T-cell (primary cell): Measurements from ENCODE around the gene CYP4F8. TPM values are rescaled to one million over a fixed set of nuclear protein-coding genes. Genes with fewer than 3 reads are reported as not detected.

Source experiments
- ATAC-seq, 4 experiments: fragments of 200-7000 bp in 3 of 4; fragments of 150-1000 bp in 1 of 4; cut with Tn5 transposase; replicated peaks in 1 of 4; 1 replicate in 3 of 4; 2 replicates in 1 of 4; pipeline ENCODE4 v1.10.0; 2021; ENCODE audit warnings: moderate library complexity in 3 of 4, mild to moderate bottlenecking in 2 of 4, moderate number of reproducible peaks in 1 of 4
- CTCF ChIA-PET, 2 donors: fragments of 300-600 bp; sonication (Branson Sonifier 250); formaldehyde crosslinking; loops; one replicate each; lab custom pipeline; 2022; ENCODE audit warnings: antibody characterized with exemption in 2 of 2; lab: Charles Lee
- POLR2A ChIA-PET, 2 donors: fragments of 300-600 bp; sonication (Branson Sonifier 250); formaldehyde crosslinking; loops; one replicate each; lab custom pipeline; 2022; ENCODE audit warnings: antibody characterized with exemption in 2 of 2; lab: Charles Lee
- DNase-seq, 35 experiments: peaks; one replicate each; pipeline versions ENCODE4 v3.0.0 to v3.0.0-alpha.2; 2013 to 2023
- H3K27ac ChIP-seq: one replicate; pipeline ENCODE4 v1.5.1; 2013; ENCODE audit warnings: low read length
- H3K27me3 ChIP-seq, 2 experiments: replicated peaks in 1 of 2; 1 replicate in 1 of 2; 2 replicates in 1 of 2; pipeline versions ENCODE4 v1.6.1 to v1.7.0; 2013; ENCODE audit warnings: low read length in 1 of 2, mixed read lengths in 1 of 2; ENCODE audit not compliant: control insufficient read depth in 2 of 2, insufficient read depth in 2 of 2; ENCODE audit errors: extremely low read depth in 1 of 2
- H3K36me3 ChIP-seq, 2 donors: 1 replicate in 1 of 2; 2 replicates in 1 of 2; pipeline versions ENCODE4 v1.6.1 to v1.7.0; 2013; ENCODE audit warnings: low read length in 1 of 2; ENCODE audit not compliant: control insufficient read depth in 2 of 2, insufficient read depth in 1 of 2; ENCODE audit errors: extremely low read depth in 1 of 2
- H3K4me1 ChIP-seq, 2 experiments: 1 replicate in 1 of 2; 2 replicates in 1 of 2; pipeline versions ENCODE4 v1.6.1 to v1.7.0; 2013; ENCODE audit warnings: low read length in 2 of 2, mixed read lengths in 1 of 2; ENCODE audit not compliant: insufficient read depth in 2 of 2, control insufficient read depth in 1 of 2; ENCODE audit errors: extremely low read depth in 1 of 2
- H3K4me3 ChIP-seq, 2 donors: 1 replicate in 1 of 2; 2 replicates in 1 of 2; pipeline versions ENCODE4 v1.5.1 to v1.7.0; 2013; ENCODE audit warnings: mild to moderate bottlenecking in 2 of 2, low read length in 1 of 2, moderate library complexity in 1 of 2; ENCODE audit not compliant: control insufficient read depth in 1 of 2; ENCODE audit errors: extremely low read depth in 1 of 2
- H3K9me3 ChIP-seq: 2 replicates; pipeline ENCODE4 v1.7.0; 2013
- H3K27ac Mint-ChIP-seq, 2 donors: one replicate each; pipeline ENCODE4 v1.8.0; 2020 to 2021; ENCODE audit warnings: mild to moderate bottlenecking in 2 of 2, mixed read lengths in 2 of 2
- H3K27me3 Mint-ChIP-seq, 2 donors: one replicate each; pipeline ENCODE4 v1.8.0; 2021 to 2022; ENCODE audit warnings: mixed read lengths in 2 of 2
- H3K36me3 Mint-ChIP-seq: one replicate; pipeline ENCODE4 v1.8.0; 2021; ENCODE audit warnings: mixed read lengths
- H3K4me1 Mint-ChIP-seq, 3 donors: one replicate each; pipeline ENCODE4 v1.8.0; 2020 to 2022; ENCODE audit warnings: mixed read lengths in 3 of 3, mild to moderate bottlenecking in 1 of 3
- H3K4me3 Mint-ChIP-seq, 3 donors: one replicate each; pipeline ENCODE4 v1.8.0; 2020 to 2022; ENCODE audit warnings: mild to moderate bottlenecking in 3 of 3, mixed read lengths in 3 of 3, moderate library complexity in 3 of 3
- H3K9me3 Mint-ChIP-seq, 3 donors: one replicate each; pipeline ENCODE4 v1.8.0; 2020 to 2022; ENCODE audit warnings: mixed read lengths in 3 of 3
- WGBS: methylation state at CpG from one replicate; pipeline ENCODE4 v1.1.5; 2013; ENCODE audit warnings: missing lambda C conversion rate; ENCODE audit not compliant: insufficient coverage; 5-methylcytosine and 5-hydroxymethylcytosine counted together
- total RNA-seq, 35 experiments: library from RNA in 6 of 35; stranded (reverse) in 6 of 35; fragments of 120-200 nt in 1 of 35; gene quantifications; one replicate each; pipeline versions ENCODE4 v1.2.1 to v1.2.4 and lab custom pipeline; 2013 to 2026

Gene CYP4F8
- total RNA-seq, 5 donors from 2014 or later (not counting 1 experiment from before 2014, with no cell fraction given): not detected

GRCh38 chr19:15640904-15641597 lies 26.0 kb downstream of the CYP4F8 start:
- CTCF ChIA-PET: no interaction called here
- ATAC-seq: no peak
- H3K27ac Mint-ChIP-seq: no peak overlapping the region
- Histone ChIP-seq H3K27me3 (peaks cover 0 to 42% of the 10 kb centered on the region in 2 experiments), H3K4me1 (no peaks in the 10 kb centered on the region), H3K36me3 (no peaks in the 10 kb centered on the region), H3K4me3 (no peak overlapping the region), H3K27ac (no peak overlapping the region), H3K9me3 (no peaks in the 10 kb centered on the region)
- H3K9me3 Mint-ChIP-seq: no peaks in the 10 kb centered on the region
- no peak for DNase-seq
- H3K36me3 Mint-ChIP-seq: no peaks in the 10 kb centered on the region
- H3K27me3 Mint-ChIP-seq: peaks cover 13 to 14% of the 10 kb centered on the region in 2 donors
- H3K4me1 Mint-ChIP-seq: peaks cover 0 to 5% (median 0%) of the 10 kb centered on the region in 3 donors
- 30% methylated on average over 6 of the region's 12 CpGs for WGBS
- no peak overlapping the region for H3K4me3 Mint-ChIP-seq
- POLR2A ChIA-PET: no interaction called here

- ATAC-seq (no peak), DNase-seq (peak in 2 of 35 experiments; percentile 6 to 7)
- Mint-ChIP-seq H3K27ac (no peak overlapping the region), H3K4me3 (no peak overlapping the region), H3K9me3 (no peaks in the 10 kb centered on the region), H3K4me1 (peaks cover 0 to 5% (median 0%) of the 10 kb centered on the region in 3 donors), H3K36me3 (no peaks in the 10 kb centered on the region), H3K27me3 (peaks cover 14 to 17% of the 10 kb centered on the region in 2 donors)
- H3K4me1 ChIP-seq: no peaks in the 10 kb centered on the region
- no peaks in the 10 kb centered on the region for H3K9me3 ChIP-seq
- WGBS: 40% methylated on average over 1 of the region's 5 CpGs
- no peak overlapping the region for H3K4me3 ChIP-seq
- POLR2A ChIA-PET: no interaction called here
- CTCF ChIA-PET: no interaction called here
- no peaks in the 10 kb centered on the region for H3K36me3 ChIP-seq
- peaks cover 0 to 38% of the 10 kb centered on the region in 2 experiments for H3K27me3 ChIP-seq
- no peak overlapping the region for H3K27ac ChIP-seq
These were observed 27.0 kb downstream of the CYP4F8 start for GRCh38 chr19:15641901-15642491.

- Mint-ChIP-seq H3K4me1 (peaks cover 0 to 5% (median 0%) of the 10 kb centered on the region in 3 donors), H3K4me3 (no peak overlapping the region), H3K36me3 (no peaks in the 10 kb centered on the region), H3K27me3 (peaks cover 8 to 13% of the 10 kb centered on the region in 2 donors), H3K27ac (no peak overlapping the region), H3K9me3 (no peaks in the 10 kb centered on the region)
- ATAC-seq (no peak), DNase-seq (no peak)
- ChIA-PET CTCF (no interaction called here), POLR2A (no interaction called here)
- H3K27me3 ChIP-seq: peaks cover 0 to 38% of the 10 kb centered on the region in 2 experiments
- H3K4me1 ChIP-seq: no peaks in the 10 kb centered on the region
- no peaks in the 10 kb centered on the region for H3K36me3 ChIP-seq
- H3K4me3 ChIP-seq: no peak overlapping the region
- H3K9me3 ChIP-seq: no peaks in the 10 kb centered on the region
- no peak overlapping the region for H3K27ac ChIP-seq
These were observed 27.8 kb downstream of the CYP4F8 start for GRCh38 chr19:15642807-15643206.

- Histone ChIP-seq H3K4me3 (no peak overlapping the region), H3K9me3 (no peaks in the 10 kb centered on the region), H3K36me3 (no peaks in the 10 kb centered on the region), H3K27ac (no peak overlapping the region), H3K27me3 (peaks cover 0 to 38% of the 10 kb centered on the region in 2 experiments), H3K4me1 (no peaks in the 10 kb centered on the region)
- POLR2A ChIA-PET: no interaction called here
- H3K27me3 Mint-ChIP-seq: peaks cover 8 to 11% of the 10 kb centered on the region in 2 donors
- no peak for DNase-seq
- H3K4me3 Mint-ChIP-seq: no peak overlapping the region
- no peaks in the 10 kb centered on the region for H3K9me3 Mint-ChIP-seq
- H3K27ac Mint-ChIP-seq: no peak overlapping the region
- no peak for ATAC-seq
- H3K4me1 Mint-ChIP-seq: peaks cover 0 to 5% (median 0%) of the 10 kb centered on the region in 3 donors
- H3K36me3 Mint-ChIP-seq: no peaks in the 10 kb centered on the region
- 83% methylated on average over 2 of the region's 3 CpGs for WGBS
- CTCF ChIA-PET: no interaction called here
These were observed 28.4 kb downstream of the CYP4F8 start for GRCh38 chr19:15643387-15643786.

- H3K27me3 ChIP-seq: peaks cover 0 to 35% of the 10 kb centered on the region in 2 experiments
- ChIA-PET CTCF (no interaction called here), POLR2A (no interaction called here)
- WGBS: no CpG with 5 or more reads among the region's 3 CpGs
- no peak for DNase-seq
- H3K4me1 Mint-ChIP-seq: peaks cover 0 to 5% (median 0%) of the 10 kb centered on the region in 3 donors
- H3K4me3 ChIP-seq: no peak overlapping the region
- peaks cover 8 to 11% of the 10 kb centered on the region in 2 donors for H3K27me3 Mint-ChIP-seq
- H3K4me3 Mint-ChIP-seq: no peak overlapping the region
- H3K9me3 ChIP-seq: no peaks in the 10 kb centered on the region
- H3K4me1 ChIP-seq: no peaks in the 10 kb centered on the region
- no peak overlapping the region for H3K27ac ChIP-seq
- H3K36me3 Mint-ChIP-seq: no peaks in the 10 kb centered on the region
- no peak overlapping the region for H3K27ac Mint-ChIP-seq
- H3K9me3 Mint-ChIP-seq: no peaks in the 10 kb centered on the region
- ATAC-seq: no peak
- no peaks in the 10 kb centered on the region for H3K36me3 ChIP-seq
These were observed 29.2 kb downstream of the CYP4F8 start for GRCh38 chr19:15644066-15644741.

GRCh38 chr19:15644816-15645215 lies 29.8 kb downstream of the CYP4F8 start:
- H3K9me3 Mint-ChIP-seq: no peaks in the 10 kb centered on the region
- no peaks in the 10 kb centered on the region for H3K36me3 ChIP-seq
- CTCF ChIA-PET: no interaction called here
- H3K27me3 Mint-ChIP-seq: peaks cover 8 to 11% of the 10 kb centered on the region in 2 donors
- POLR2A ChIA-PET: no interaction called here
- no peak overlapping the region for H3K4me3 ChIP-seq
- ATAC-seq (no peak), DNase-seq (no peak)
- no peak overlapping the region for H3K27ac ChIP-seq
- no peak overlapping the region for H3K27ac Mint-ChIP-seq
- 62% methylated on average over 3 of the region's 3 CpGs for WGBS
- H3K27me3 ChIP-seq: peaks cover 0 to 35% of the 10 kb centered on the region in 2 experiments
- H3K4me1 Mint-ChIP-seq: peaks cover 0 to 5% (median 0%) of the 10 kb centered on the region in 3 donors
- H3K36me3 Mint-ChIP-seq: no peaks in the 10 kb centered on the region
- no peak overlapping the region for H3K4me3 Mint-ChIP-seq
- no peaks in the 10 kb centered on the region for H3K4me1 ChIP-seq
- no peaks in the 10 kb centered on the region for H3K9me3 ChIP-seq
